Thymus (tissue), 11 donors: ENCODE results near the gene PARD3B. TPM values are rescaled to one million over a fixed set of nuclear protein-coding genes. Genes with fewer than 3 reads are reported as not detected.

Experiments
- DNase-seq, 9 donors: peaks; one replicate each; pipeline ENCODE4 v3.0.0-alpha.2; 2013; ENCODE audit warnings: low spot score in 9 of 9, low read depth in 6 of 9, missing footprints in 1 of 9
- H3K27ac ChIP-seq, 2 donors: one replicate each; pipeline ENCODE4 v1.5.1; 2013; ENCODE audit warnings: control low read depth in 1 of 2, low read depth in 1 of 2, low read length in 1 of 2, mild to moderate bottlenecking in 1 of 2, moderate library complexity in 1 of 2
- H3K27me3 ChIP-seq, 2 donors: one replicate each; pipeline ENCODE4 v1.5.1; 2013; ENCODE audit warnings: low read length in 1 of 2; ENCODE audit not compliant: control insufficient read depth in 2 of 2, insufficient read depth in 1 of 2
- H3K36me3 ChIP-seq, 2 donors: one replicate each; pipeline ENCODE4 v1.5.1; 2013; ENCODE audit warnings: low read length in 1 of 2, mild to moderate bottlenecking in 1 of 2, moderate library complexity in 1 of 2; ENCODE audit not compliant: control insufficient read depth in 2 of 2, insufficient read depth in 2 of 2
- H3K4me1 ChIP-seq, 2 donors: one replicate each; pipeline ENCODE4 v1.5.1; 2013; ENCODE audit warnings: low read length in 2 of 2; ENCODE audit not compliant: control insufficient read depth in 2 of 2, insufficient read depth in 2 of 2
- H3K4me3 ChIP-seq, 2 donors: one replicate each; pipeline ENCODE4 v1.5.1; 2013; ENCODE audit warnings: low read length in 2 of 2, control low read depth in 1 of 2, mild to moderate bottlenecking in 1 of 2
- H3K9me3 ChIP-seq, 2 donors: one replicate each; pipeline ENCODE4 v1.5.1; 2013; ENCODE audit warnings: low read length in 1 of 2, mild to moderate bottlenecking in 1 of 2; ENCODE audit not compliant: control insufficient read depth in 2 of 2, insufficient read depth in 1 of 2
- WGBS: extraction: QIAGEN DNeasy Blood & Tissue Kit; methylation state at CpG from one replicate; pipeline ENCODE4 v1.1.7; 2013; 5-methylcytosine and 5-hydroxymethylcytosine counted together
- polyA plus RNA-seq: library from polyadenylated mRNA; stranded (reverse); fragments of 200-250 nt; gene quantifications from one replicate; pipeline ENCODE4 v1.2.3, GENCODE V29; 2013
- total RNA-seq: library from RNA; stranded (reverse); fragments of 120-200 nt; gene quantifications from one replicate; pipeline ENCODE4 v1.2.4, GENCODE V29; 2013
- donor health status: healthy.

Gene PARD3B
- total and polyA plus RNA-seq, 2 donors, result 1.0 to 2.4 TPM

GRCh38 chr2:205448189-205448588, 902.9 kb downstream of the PARD3B start:
- DNase-seq, result no peak
- Histone ChIP-seq H3K9me3 (no peaks in the 10 kb centered on the region), H3K27me3 (no peaks in the 10 kb centered on the region), H3K36me3 (no peaks in the 10 kb centered on the region), H3K4me3 (no peak overlapping the region), H3K27ac (no peak overlapping the region), H3K4me1 (no peaks in the 10 kb centered on the region)

- WGBS, result 92% methylated on average over 4 of the region's 4 CpGs
- no peaks in the 10 kb centered on the region for H3K27me3 ChIP-seq
- H3K4me1 ChIP-seq, result no peaks in the 10 kb centered on the region
- no peak for DNase-seq
- no peak overlapping the region for H3K4me3 ChIP-seq
- H3K27ac ChIP-seq, result no peak overlapping the region
- H3K9me3 ChIP-seq, result no peaks in the 10 kb centered on the region
- no peaks in the 10 kb centered on the region for H3K36me3 ChIP-seq
These were observed 906.7 kb downstream of the PARD3B start for GRCh38 chr2:205451901-205452512.

DNA sequence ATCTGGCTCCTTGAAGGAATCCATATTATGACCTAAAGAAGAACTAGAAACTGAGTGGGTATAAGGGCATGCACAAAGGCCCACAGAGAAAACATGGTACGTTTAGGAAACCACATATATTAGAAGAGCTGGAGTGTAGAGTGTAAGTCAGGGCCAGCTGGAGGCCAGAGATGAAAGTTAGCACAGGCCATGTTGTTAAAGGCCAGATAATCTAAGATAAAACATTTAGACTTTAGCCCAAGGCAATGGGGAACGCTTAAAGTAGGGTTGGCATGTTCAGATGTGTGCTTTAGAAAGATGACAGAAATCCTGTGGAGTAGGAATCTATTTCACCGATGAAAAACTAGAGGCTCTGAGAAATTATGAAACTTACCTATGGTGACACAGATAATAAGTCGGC, 907.9 kb downstream of the PARD3B start:
- 97% methylated on average over 4 of the region's 4 CpGs for WGBS
- Histone ChIP-seq H3K27ac (no peak overlapping the region), H3K27me3 (no peaks in the 10 kb centered on the region), H3K4me3 (no peak overlapping the region), H3K4me1 (no peaks in the 10 kb centered on the region), H3K36me3 (no peaks in the 10 kb centered on the region), H3K9me3 (no peaks in the 10 kb centered on the region)
- no peak for DNase-seq

DNA sequence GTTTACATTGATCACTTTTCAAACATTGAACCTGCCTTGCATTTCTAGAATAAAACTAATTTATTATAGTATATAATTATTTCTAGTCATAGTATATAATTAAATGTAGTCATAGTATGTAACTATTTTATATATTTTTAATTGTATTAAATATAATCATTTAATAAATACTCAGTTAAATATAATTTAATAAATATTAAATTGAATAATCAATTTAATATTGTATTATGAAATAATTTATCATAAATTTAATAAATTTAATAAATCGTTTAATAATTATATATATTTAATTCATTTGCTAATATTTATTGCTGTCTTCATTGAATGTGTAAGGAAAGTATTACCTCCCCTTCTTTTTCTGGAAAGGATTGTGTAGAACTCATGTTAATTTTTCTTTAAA, 911.4 kb downstream of the PARD3B start:
- Histone ChIP-seq H3K27ac (no peak overlapping the region), H3K36me3 (no peaks in the 10 kb centered on the region), H3K4me1 (no peaks in the 10 kb centered on the region), H3K27me3 (no peaks in the 10 kb centered on the region), H3K4me3 (no peak overlapping the region), H3K9me3 (no peaks in the 10 kb centered on the region)
- DNase-seq, result no peak
- WGBS, result 96% methylated on average over 1 of the region's 1 CpG

- H3K36me3 ChIP-seq, result no peaks in the 10 kb centered on the region
- 93% methylated on average over 1 of the region's 1 CpG for WGBS
These were observed 914.9 kb downstream of the PARD3B start for GRCh38 chr2:205460217-205460616.

GRCh38 chr2:205461169-205461568, 915.9 kb downstream of the PARD3B start:
- Histone ChIP-seq H3K27ac (no peak overlapping the region), H3K4me3 (no peak overlapping the region), H3K9me3 (no peaks in the 10 kb centered on the region), H3K27me3 (no peaks in the 10 kb centered on the region), H3K36me3 (no peaks in the 10 kb centered on the region), H3K4me1 (no peaks in the 10 kb centered on the region)
- 97% methylated on average over 4 of the region's 4 CpGs for WGBS
- no peak for DNase-seq

More at GRCh38 chr2:205460217-205460616, 914.9 kb downstream of the PARD3B start:
- Histone ChIP-seq H3K9me3 (no peaks in the 10 kb centered on the region), H3K27me3 (no peaks in the 10 kb centered on the region), H3K4me1 (no peaks in the 10 kb centered on the region), H3K4me3 (no peak overlapping the region), H3K27ac (no peak overlapping the region)
- DNase-seq, result no peak

DNA sequence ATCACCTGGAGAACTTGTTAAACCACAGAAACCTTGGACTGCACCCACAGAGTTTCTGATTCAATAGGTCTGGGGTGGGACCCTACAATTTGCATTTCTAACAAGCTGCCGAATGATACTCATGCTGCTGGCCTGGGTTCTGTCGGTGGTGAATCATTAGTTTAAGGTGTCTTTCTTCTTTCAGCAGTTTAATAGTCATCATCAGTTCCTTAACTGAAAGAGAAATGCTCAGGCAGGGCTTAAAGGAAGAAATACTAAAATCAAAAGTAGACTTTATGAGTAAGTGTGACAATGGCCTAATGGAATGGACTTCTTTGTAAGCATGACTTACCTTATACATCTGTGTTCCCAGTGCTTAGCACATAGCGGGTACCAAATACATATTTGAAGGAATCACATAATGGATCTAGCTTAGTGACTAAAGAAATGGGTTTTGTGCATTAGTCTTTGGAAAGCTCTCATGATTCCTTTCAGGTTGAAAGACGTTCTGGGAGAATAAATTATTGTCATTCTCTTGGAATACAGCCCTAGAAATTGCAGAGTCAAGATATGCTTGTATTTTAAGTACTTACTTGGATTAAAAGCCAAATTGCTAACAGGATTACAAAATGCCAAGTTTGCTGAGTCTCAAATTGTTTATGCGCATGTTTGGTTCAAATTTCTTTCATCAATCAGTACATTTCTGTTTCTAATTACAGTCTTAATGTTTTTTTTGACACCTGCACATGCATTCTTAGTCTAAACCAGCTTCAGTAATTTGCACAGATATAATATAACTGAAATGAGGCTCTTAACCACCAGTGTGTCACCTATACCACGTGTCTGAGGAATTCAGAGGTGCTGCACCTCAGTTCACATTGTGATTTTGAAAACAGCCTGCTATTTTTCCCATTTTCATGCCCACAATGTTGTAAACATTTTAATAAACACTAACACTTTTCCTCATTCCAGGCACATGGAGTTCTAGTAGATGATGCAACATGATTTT, 916.7 kb downstream of the PARD3B start:
- 84% methylated on average over 6 of the region's 6 CpGs for WGBS
- Histone ChIP-seq H3K4me3 (no peak overlapping the region), H3K9me3 (no peaks in the 10 kb centered on the region), H3K4me1 (no peaks in the 10 kb centered on the region), H3K36me3 (no peaks in the 10 kb centered on the region), H3K27me3 (no peaks in the 10 kb centered on the region), H3K27ac (no peak overlapping the region)
- no peak for DNase-seq

DNA sequence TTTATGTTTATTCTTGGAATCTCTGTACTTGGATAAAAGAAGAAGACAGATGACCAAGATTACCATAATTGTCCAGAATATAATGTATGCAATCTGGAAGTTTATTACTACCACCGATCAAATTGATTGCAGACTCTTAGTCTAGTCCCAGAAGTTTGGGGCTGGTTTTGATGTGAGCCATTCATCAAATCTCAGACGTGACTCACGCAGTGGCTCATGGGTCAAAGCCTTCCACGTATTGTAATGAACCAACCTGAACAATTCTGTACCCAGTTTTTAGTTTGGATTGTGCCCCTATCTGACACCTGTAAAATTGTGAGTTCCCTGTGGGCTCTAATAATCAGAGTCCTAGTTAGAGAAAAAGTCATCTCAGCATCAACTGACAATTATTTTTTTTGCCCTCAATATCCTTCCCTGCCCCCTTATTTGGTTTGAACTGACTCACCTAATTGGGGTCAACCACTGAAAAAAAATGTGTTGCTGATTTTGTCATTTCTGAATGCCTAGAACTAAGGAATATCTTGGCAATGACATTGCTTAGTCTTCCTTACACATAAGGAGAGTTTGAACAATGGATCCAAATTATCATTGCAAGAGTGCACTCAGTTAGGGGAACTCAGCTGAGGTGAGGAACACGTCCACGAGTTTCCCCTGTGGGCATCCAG, 917.5 kb downstream of the PARD3B start:
- 95% methylated on average over 6 of the region's 6 CpGs for WGBS
- no peaks in the 10 kb centered on the region for H3K9me3 ChIP-seq
- H3K27me3 ChIP-seq, result no peaks in the 10 kb centered on the region
- no peak overlapping the region for H3K4me3 ChIP-seq
- no peaks in the 10 kb centered on the region for H3K36me3 ChIP-seq
- no peaks in the 10 kb centered on the region for H3K4me1 ChIP-seq
- H3K27ac ChIP-seq, result no peak overlapping the region
- DNase-seq, result no peak

- Histone ChIP-seq H3K9me3 (no peaks in the 10 kb centered on the region), H3K27me3 (no peaks in the 10 kb centered on the region), H3K36me3 (no peaks in the 10 kb centered on the region), H3K4me3 (no peak overlapping the region), H3K4me1 (no peaks in the 10 kb centered on the region), H3K27ac (no peak overlapping the region)
- DNase-seq, result no peak
- WGBS, result 93% methylated on average over 5 of the region's 5 CpGs
These were observed 918.3 kb downstream of the PARD3B start for GRCh38 chr2:205463466-205464025.
